Ishikawa (cell line): ENCODE results near the gene ZDHHC6.

Experiments used
- CEBPB ChIP-seq: IDR thresholded peaks from 2 replicates; pipeline ENCODE4 v1.6.1; 2012
- CREB1 ChIP-seq: IDR thresholded peaks from 2 replicates; pipeline ENCODE4 v1.6.1; 2012; ENCODE audit warnings: low read depth
- EP300 ChIP-seq: IDR thresholded peaks from 2 replicates; pipeline ENCODE4 v1.6.1; 2012; ENCODE audit warnings: borderline replicate concordance
- FOXM1 ChIP-seq: IDR thresholded peaks from 2 replicates; pipeline ENCODE4 v1.6.1; 2012; ENCODE audit warnings: low read depth, borderline replicate concordance
- NFIC ChIP-seq: IDR thresholded peaks from 2 replicates; pipeline ENCODE4 v1.6.1; 2012
- RAD21 ChIP-seq: IDR thresholded peaks from 2 replicates; pipeline ENCODE4 v1.6.1; 2012; ENCODE audit warnings: low read depth
- TAF1 ChIP-seq: IDR thresholded peaks from 2 replicates; pipeline ENCODE4 v1.6.1; 2012; ENCODE audit warnings: low read depth, mild to moderate bottlenecking
- TCF12 ChIP-seq: IDR thresholded peaks from 2 replicates; pipeline ENCODE4 v1.6.1; 2012; ENCODE audit warnings: low read depth
- TEAD4 ChIP-seq: IDR thresholded peaks from 2 replicates; pipeline ENCODE4 v1.6.1; 2012
- YY1 ChIP-seq: IDR thresholded peaks from 2 replicates; pipeline ENCODE4 v1.6.1; 2012; ENCODE audit warnings: low read depth
- ZBTB7A ChIP-seq: IDR thresholded peaks from 2 replicates; pipeline ENCODE4 v1.6.1; 2012; ENCODE audit warnings: low read depth
- TF ChIP-seq, protein P1 (sequence below): IDR thresholded peaks from 2 replicates; pipeline ENCODE4 v1.6.1; 2012
- TF ChIP-seq, protein P2 (sequence below): IDR thresholded peaks from 2 replicates; pipeline ENCODE4 v1.6.1; 2012
- TF ChIP-seq, protein P3 (sequence below): IDR thresholded peaks from 2 replicates; pipeline ENCODE4 v1.6.1; 2012; ENCODE audit warnings: low read depth, mild to moderate bottlenecking

DNA sequence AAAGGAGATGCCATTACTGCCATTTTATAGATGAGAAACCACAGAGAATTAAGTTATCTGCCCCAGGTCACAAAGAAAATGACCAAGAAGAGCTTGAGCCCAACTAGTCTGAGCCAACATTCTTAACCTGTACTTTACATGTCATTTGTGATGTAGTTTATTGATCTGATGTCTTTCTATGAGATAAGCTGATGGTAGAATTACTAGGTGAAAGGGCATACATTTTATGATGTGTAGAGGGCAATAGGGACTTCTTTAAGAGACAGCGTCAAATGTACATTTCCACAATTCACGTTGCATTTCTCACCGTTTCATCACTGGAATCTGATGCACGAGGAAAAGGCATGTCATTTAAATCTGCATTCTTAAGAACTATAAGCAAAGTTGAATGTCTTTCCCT, 61.5 kb downstream of the ZDHHC6 start:
- TF ChIP-seq RAD21 (no peak), FOXM1 (no peak), TAF1 (no peak), NFIC (no peak), CREB1 (no peak), EP300 (no peak), CEBPB (no peak), TEAD4 (no peak), YY1 (no peak), TCF12 (no peak), ZBTB7A (no peak)
- TF ChIP-seq, protein P1, sequence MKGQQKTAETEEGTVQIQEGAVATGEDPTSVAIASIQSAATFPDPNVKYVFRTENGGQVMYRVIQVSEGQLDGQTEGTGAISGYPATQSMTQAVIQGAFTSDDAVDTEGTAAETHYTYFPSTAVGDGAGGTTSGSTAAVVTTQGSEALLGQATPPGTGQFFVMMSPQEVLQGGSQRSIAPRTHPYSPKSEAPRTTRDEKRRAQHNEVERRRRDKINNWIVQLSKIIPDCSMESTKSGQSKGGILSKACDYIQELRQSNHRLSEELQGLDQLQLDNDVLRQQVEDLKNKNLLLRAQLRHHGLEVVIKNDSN, result no peak
- TF ChIP-seq, protein P2, sequence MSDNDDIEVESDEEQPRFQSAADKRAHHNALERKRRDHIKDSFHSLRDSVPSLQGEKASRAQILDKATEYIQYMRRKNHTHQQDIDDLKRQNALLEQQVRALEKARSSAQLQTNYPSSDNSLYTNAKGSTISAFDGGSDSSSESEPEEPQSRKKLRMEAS, result no peak
- TF ChIP-seq, protein P3, sequence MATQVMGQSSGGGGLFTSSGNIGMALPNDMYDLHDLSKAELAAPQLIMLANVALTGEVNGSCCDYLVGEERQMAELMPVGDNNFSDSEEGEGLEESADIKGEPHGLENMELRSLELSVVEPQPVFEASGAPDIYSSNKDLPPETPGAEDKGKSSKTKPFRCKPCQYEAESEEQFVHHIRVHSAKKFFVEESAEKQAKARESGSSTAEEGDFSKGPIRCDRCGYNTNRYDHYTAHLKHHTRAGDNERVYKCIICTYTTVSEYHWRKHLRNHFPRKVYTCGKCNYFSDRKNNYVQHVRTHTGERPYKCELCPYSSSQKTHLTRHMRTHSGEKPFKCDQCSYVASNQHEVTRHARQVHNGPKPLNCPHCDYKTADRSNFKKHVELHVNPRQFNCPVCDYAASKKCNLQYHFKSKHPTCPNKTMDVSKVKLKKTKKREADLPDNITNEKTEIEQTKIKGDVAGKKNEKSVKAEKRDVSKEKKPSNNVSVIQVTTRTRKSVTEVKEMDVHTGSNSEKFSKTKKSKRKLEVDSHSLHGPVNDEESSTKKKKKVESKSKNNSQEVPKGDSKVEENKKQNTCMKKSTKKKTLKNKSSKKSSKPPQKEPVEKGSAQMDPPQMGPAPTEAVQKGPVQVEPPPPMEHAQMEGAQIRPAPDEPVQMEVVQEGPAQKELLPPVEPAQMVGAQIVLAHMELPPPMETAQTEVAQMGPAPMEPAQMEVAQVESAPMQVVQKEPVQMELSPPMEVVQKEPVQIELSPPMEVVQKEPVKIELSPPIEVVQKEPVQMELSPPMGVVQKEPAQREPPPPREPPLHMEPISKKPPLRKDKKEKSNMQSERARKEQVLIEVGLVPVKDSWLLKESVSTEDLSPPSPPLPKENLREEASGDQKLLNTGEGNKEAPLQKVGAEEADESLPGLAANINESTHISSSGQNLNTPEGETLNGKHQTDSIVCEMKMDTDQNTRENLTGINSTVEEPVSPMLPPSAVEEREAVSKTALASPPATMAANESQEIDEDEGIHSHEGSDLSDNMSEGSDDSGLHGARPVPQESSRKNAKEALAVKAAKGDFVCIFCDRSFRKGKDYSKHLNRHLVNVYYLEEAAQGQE, result no peak
